ENCODE data around the gene GREB1. TPM values are rescaled to one million over a fixed set of nuclear protein-coding genes. Genes with fewer than 3 reads are reported as not detected.

GREB1 gene
- total RNA-seq, 1 donor from 2014 or later, result 0.23 TPM

GRCh38 chr2:11515490-11515981 lies 18.3 kb upstream of the GREB1 start:
- no peak for DNase-seq (ENCODE audit: low spot score)
- Mint-ChIP-seq H3K27me3 (ENCODE audit: low read depth) (peaks cover 3% of the 10 kb centered on the region), H3K4me3 (ENCODE audit: low read depth) (no peak overlapping the region), H3K36me3 (ENCODE audit: low read depth) (no peaks in the 10 kb centered on the region), H3K9me3 (no peaks in the 10 kb centered on the region), H3K4me1 (ENCODE audit: low read depth) (no peaks in the 10 kb centered on the region), H3K27ac (no peak overlapping the region)
- intact Hi-C loops (cut with micrococcal nuclease), result no loop called here

- no peak overlapping the region for H3K27ac Mint-ChIP-seq
- H3K27me3 Mint-ChIP-seq (ENCODE audit: low read depth), result peaks cover 3% of the 10 kb centered on the region
- H3K36me3 Mint-ChIP-seq (ENCODE audit: low read depth), result no peaks in the 10 kb centered on the region
- no peak for DNase-seq (ENCODE audit: low spot score)
- H3K4me3 Mint-ChIP-seq (ENCODE audit: low read depth), result no peak overlapping the region
- H3K9me3 Mint-ChIP-seq, result no peaks in the 10 kb centered on the region
- H3K4me1 Mint-ChIP-seq (ENCODE audit: low read depth), result no peaks in the 10 kb centered on the region
- intact Hi-C loops (cut with micrococcal nuclease), result no loop called here
Observed at GRCh38 chr2:11516984-11517648, 16.7 kb upstream of the GREB1 start.

- Mint-ChIP-seq H3K4me1 (ENCODE audit: low read depth) (no peaks in the 10 kb centered on the region), H3K36me3 (ENCODE audit: low read depth) (no peaks in the 10 kb centered on the region), H3K9me3 (no peaks in the 10 kb centered on the region), H3K4me3 (ENCODE audit: low read depth) (no peak overlapping the region), H3K27me3 (ENCODE audit: low read depth) (peaks cover 3% of the 10 kb centered on the region), H3K27ac (no peak overlapping the region)
- intact Hi-C loops (cut with micrococcal nuclease), result no loop called here
- DNase-seq (ENCODE audit: low spot score), result no peak
Observed at GRCh38 chr2:11517906-11518305, 15.9 kb upstream of the GREB1 start.

GRCh38 chr2:11520092-11520693 lies 13.7 kb upstream of the GREB1 start:
- H3K9me3 Mint-ChIP-seq, result no peaks in the 10 kb centered on the region
- H3K27me3 Mint-ChIP-seq (ENCODE audit: low read depth), result no peaks in the 10 kb centered on the region
- H3K27ac Mint-ChIP-seq, result no peak overlapping the region
- no peaks in the 10 kb centered on the region for H3K4me1 Mint-ChIP-seq (ENCODE audit: low read depth)
- no peaks in the 10 kb centered on the region for H3K36me3 Mint-ChIP-seq (ENCODE audit: low read depth)
- DNase-seq (ENCODE audit: low spot score), result no peak
- intact Hi-C loops (cut with micrococcal nuclease), result no loop called here
- H3K4me3 Mint-ChIP-seq (ENCODE audit: low read depth), result no peak overlapping the region

DNA sequence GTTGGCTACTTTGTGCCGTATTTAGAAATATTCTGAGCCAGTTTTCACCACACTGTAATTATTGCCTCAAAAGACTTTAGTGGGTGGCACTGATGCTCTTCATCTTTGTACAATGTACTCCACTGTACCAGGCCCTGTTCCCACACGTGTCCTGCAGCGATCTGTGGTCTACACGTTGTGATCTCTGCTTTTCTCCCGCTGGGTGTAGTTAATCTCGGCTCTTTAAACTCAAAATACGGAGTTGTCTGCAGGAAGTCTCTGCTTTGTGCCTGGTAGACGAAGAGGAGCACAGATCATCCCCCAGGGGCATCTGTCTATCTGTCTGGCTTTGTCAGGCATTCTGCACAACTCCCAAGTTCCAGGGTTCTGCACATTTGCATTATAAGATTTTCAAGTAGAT lies 12.1 kb upstream of the GREB1 start:
- DNase-seq (ENCODE audit: low spot score), result no peak
- Mint-ChIP-seq H3K4me3 (ENCODE audit: low read depth) (no peak overlapping the region), H3K27ac (no peak overlapping the region), H3K36me3 (ENCODE audit: low read depth) (no peaks in the 10 kb centered on the region), H3K4me1 (ENCODE audit: low read depth) (no peaks in the 10 kb centered on the region), H3K27me3 (ENCODE audit: low read depth) (no peaks in the 10 kb centered on the region), H3K9me3 (no peaks in the 10 kb centered on the region)
- intact Hi-C loops (cut with micrococcal nuclease), result no loop called here

DNA sequence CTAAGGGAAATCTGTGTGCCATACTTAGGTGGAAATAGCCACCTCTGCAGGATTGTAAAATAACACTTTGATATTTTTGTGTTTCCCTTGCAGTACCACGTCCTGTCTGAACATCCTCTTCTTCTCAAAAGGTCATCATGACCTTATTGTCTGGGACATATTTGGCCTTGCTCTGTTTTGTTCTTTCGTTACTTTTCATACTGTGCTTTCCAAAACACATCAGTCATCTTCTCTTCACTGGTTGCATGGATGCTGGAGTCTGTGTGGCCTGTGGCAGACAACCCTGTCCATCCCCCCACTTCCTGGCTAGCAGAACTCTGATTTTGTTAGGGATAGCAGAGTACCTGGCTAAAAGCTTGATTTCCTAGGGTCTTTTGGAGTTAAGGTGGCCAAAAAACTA lies 9.4 kb upstream of the GREB1 start:
- intact Hi-C loops (cut with micrococcal nuclease), result no loop called here
- DNase-seq (ENCODE audit: low spot score), result no peak
- Mint-ChIP-seq H3K27ac (no peak overlapping the region), H3K9me3 (no peaks in the 10 kb centered on the region), H3K4me3 (ENCODE audit: low read depth) (no peak overlapping the region), H3K27me3 (ENCODE audit: low read depth) (peaks cover 11% of the 10 kb centered on the region), H3K4me1 (ENCODE audit: low read depth) (no peaks in the 10 kb centered on the region), H3K36me3 (ENCODE audit: low read depth) (no peaks in the 10 kb centered on the region)

- no peak for DNase-seq (ENCODE audit: low spot score)
- Mint-ChIP-seq H3K36me3 (ENCODE audit: low read depth) (no peaks in the 10 kb centered on the region), H3K4me3 (ENCODE audit: low read depth) (no peak overlapping the region), H3K9me3 (no peaks in the 10 kb centered on the region), H3K27ac (no peak overlapping the region), H3K4me1 (ENCODE audit: low read depth) (no peaks in the 10 kb centered on the region), H3K27me3 (ENCODE audit: low read depth) (peaks cover 11% of the 10 kb centered on the region)
- intact Hi-C loops (cut with micrococcal nuclease), result no loop called here
Observed at GRCh38 chr2:11525762-11526161, 8.1 kb upstream of the GREB1 start.

- no peaks in the 10 kb centered on the region for H3K9me3 Mint-ChIP-seq
- H3K4me1 Mint-ChIP-seq (ENCODE audit: low read depth), result no peaks in the 10 kb centered on the region
- H3K36me3 Mint-ChIP-seq (ENCODE audit: low read depth), result no peaks in the 10 kb centered on the region
- no peak overlapping the region for H3K27ac Mint-ChIP-seq
- no peak for DNase-seq (ENCODE audit: low spot score)
- H3K27me3 Mint-ChIP-seq (ENCODE audit: low read depth), result peaks cover 14% of the 10 kb centered on the region
- intact Hi-C loops (cut with micrococcal nuclease), result no loop called here
- no peak overlapping the region for H3K4me3 Mint-ChIP-seq (ENCODE audit: low read depth)
Observed at GRCh38 chr2:11527001-11527400, 6.8 kb upstream of the GREB1 start.

DNA sequence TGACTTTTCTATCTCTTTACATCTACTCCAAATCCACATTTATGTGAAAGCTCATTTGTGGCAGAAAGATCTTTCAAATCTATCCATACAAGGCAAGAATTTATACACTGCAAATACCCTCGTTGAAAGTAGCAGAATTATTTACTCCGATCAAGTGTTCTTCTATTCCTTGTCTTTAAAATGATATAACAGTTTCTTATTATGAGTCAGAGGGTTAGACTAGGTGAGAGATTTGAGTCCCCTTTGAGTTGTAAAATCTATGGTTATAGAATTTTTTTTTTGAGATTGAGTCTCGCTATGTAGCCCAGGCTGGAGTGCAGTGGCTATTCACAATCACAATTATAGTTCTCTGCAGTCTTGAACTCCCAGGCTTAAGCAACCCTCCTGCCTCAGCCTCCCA lies 5.6 kb upstream of the GREB1 start:
- DNase-seq (ENCODE audit: low spot score), result no peak
- H3K27me3 Mint-ChIP-seq (ENCODE audit: low read depth), result peaks cover 21% of the 10 kb centered on the region
- H3K27ac Mint-ChIP-seq, result no peak overlapping the region
- H3K9me3 Mint-ChIP-seq, result no peaks in the 10 kb centered on the region
- H3K36me3 Mint-ChIP-seq (ENCODE audit: low read depth), result no peaks in the 10 kb centered on the region
- no peak overlapping the region for H3K4me3 Mint-ChIP-seq (ENCODE audit: low read depth)
- intact Hi-C loops (cut with micrococcal nuclease), result no loop called here
- H3K4me1 Mint-ChIP-seq (ENCODE audit: low read depth), result no peaks in the 10 kb centered on the region

- Mint-ChIP-seq H3K36me3 (ENCODE audit: low read depth) (no peaks in the 10 kb centered on the region), H3K4me3 (ENCODE audit: low read depth) (no peak overlapping the region), H3K4me1 (ENCODE audit: low read depth) (no peaks in the 10 kb centered on the region), H3K9me3 (no peaks in the 10 kb centered on the region), H3K27me3 (ENCODE audit: low read depth) (peaks cover 29% of the 10 kb centered on the region), H3K27ac (no peak overlapping the region)
- intact Hi-C loops (cut with micrococcal nuclease), result no loop called here
- DNase-seq (ENCODE audit: low spot score), result no peak
Observed at GRCh38 chr2:11530864-11531465, 2.9 kb upstream of the GREB1 start.

DNA sequence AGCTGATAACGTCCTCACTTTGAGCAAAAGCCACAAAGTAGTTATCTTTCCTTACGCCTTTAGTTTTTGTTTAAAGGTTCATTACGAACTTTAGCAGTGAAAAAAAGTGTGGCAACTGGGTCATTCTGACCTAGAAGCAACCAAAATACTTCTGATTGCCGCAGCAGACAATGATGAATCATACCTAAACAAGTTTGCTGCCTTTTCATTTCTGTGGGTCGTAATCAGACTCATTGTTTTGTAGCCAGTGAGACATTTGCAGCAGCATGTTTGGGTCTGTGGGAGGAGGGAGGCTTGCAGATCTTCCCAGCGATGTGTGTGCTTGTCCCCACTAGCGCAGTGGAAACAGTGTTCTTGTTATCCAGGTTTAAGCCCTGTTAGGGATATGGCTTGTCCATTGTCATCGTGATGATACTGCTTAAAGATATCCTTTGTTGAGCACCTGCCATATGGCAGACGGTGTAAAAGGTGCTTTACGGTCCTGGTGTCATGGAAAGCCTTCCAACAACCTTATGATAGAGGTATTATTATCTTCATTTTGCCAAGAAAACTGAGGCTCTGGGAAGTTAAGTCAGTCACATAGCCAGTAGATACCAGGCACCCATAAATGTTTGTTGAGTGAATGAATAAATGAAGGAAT lies 1.3 kb upstream of the GREB1 start:
- H3K27me3 Mint-ChIP-seq (ENCODE audit: low read depth), result peaks cover 32% of the 10 kb centered on the region
- H3K36me3 Mint-ChIP-seq (ENCODE audit: low read depth), result no peaks in the 10 kb centered on the region
- no peak overlapping the region for H3K27ac Mint-ChIP-seq
- H3K9me3 Mint-ChIP-seq, result no peaks in the 10 kb centered on the region
- intact Hi-C loops (cut with micrococcal nuclease), result no loop called here
- H3K4me3 Mint-ChIP-seq (ENCODE audit: low read depth), result no peak overlapping the region
- DNase-seq (ENCODE audit: low spot score), result no peak
- H3K4me1 Mint-ChIP-seq (ENCODE audit: low read depth), result no peaks in the 10 kb centered on the region

GRCh38 chr2:11534071-11534745 lies 363 bp downstream of the GREB1 start:
- intact Hi-C loops (cut with micrococcal nuclease), result no loop called here
- no peak for DNase-seq (ENCODE audit: low spot score)
- Mint-ChIP-seq H3K4me1 (ENCODE audit: low read depth) (no peaks in the 10 kb centered on the region), H3K27me3 (ENCODE audit: low read depth) (peaks cover 22% of the 10 kb centered on the region), H3K4me3 (ENCODE audit: low read depth) (no peak overlapping the region), H3K36me3 (ENCODE audit: low read depth) (no peaks in the 10 kb centered on the region), H3K9me3 (no peaks in the 10 kb centered on the region), H3K27ac (no peak overlapping the region)
